GM23248 (cell line): ENCODE measurements around the gene VAV2. TPM values are rescaled to one million over a fixed set of nuclear protein-coding genes. Genes with fewer than 3 reads are reported as not detected.
A peak's percentile ranks its signal among the peaks of the same experiment; 100 is the strongest.

Experiments used
- DNase-seq: peaks from one replicate; pipeline ENCODE4 v3.0.0-alpha.2; 2015
- H2AFZ ChIP-seq: fragments of 200-600 bp; sonication (generic); 2 replicates; pipeline ENCODE4 v1.6.1; 2016; ENCODE audit warnings: antibody characterized with exemption
- H3F3A ChIP-seq: fragments of 200-600 bp; sonication (generic); 2 replicates; pipeline ENCODE4 v1.6.1; 2016; ENCODE audit warnings: mild to moderate bottlenecking, antibody characterized with exemption, mixed run types; ENCODE audit not compliant: insufficient read depth
- H3K27ac ChIP-seq: fragments of 200-600 bp; sonication (generic); 2 replicates; pipeline ENCODE4 v1.5.1; 2016; ENCODE audit warnings: mild to moderate bottlenecking
- H3K27me3 ChIP-seq: fragments of 200-600 bp; sonication (generic); replicated peaks from 2 replicates; pipeline ENCODE4 v1.6.1; 2016; ENCODE audit warnings: mild to moderate bottlenecking; ENCODE audit not compliant: insufficient read depth
- H3K36me3 ChIP-seq: fragments of 200-600 bp; sonication (generic); 2 replicates; pipeline ENCODE4 v1.6.1; 2016; ENCODE audit warnings: low read depth, mild to moderate bottlenecking
- H3K4me1 ChIP-seq: fragments of 200-600 bp; sonication (generic); 2 replicates; pipeline ENCODE4 v1.6.1; 2016; ENCODE audit warnings: mild to moderate bottlenecking; ENCODE audit not compliant: insufficient read depth
- H3K4me2 ChIP-seq: fragments of 200-600 bp; sonication (generic); one replicate; pipeline ENCODE4 v1.6.1; 2016; ENCODE audit warnings: mild to moderate bottlenecking; ENCODE audit not compliant: unreplicated experiment
- H3K4me3 ChIP-seq: fragments of 200-600 bp; sonication (generic); 2 replicates; pipeline ENCODE4 v1.5.1; 2016; ENCODE audit warnings: mild to moderate bottlenecking
- H3K79me2 ChIP-seq: fragments of 200-600 bp; sonication (generic); 2 replicates; pipeline ENCODE4 v1.6.1; 2016; ENCODE audit warnings: mild to moderate bottlenecking; ENCODE audit not compliant: insufficient read depth
- H3K9ac ChIP-seq: fragments of 200-600 bp; sonication (generic); 2 replicates; pipeline ENCODE4 v1.6.1; 2016; ENCODE audit warnings: mild to moderate bottlenecking
- H3K9me2 ChIP-seq: fragments of 200-600 bp; sonication (generic); 2 replicates; pipeline ENCODE4 v1.6.1; 2016; ENCODE audit warnings: mixed run types, mild to moderate bottlenecking, moderate library complexity; ENCODE audit not compliant: insufficient read depth
- H3K9me3 ChIP-seq: fragments of 200-600 bp; sonication (generic); one replicate; pipeline ENCODE4 v1.6.1; 2017; ENCODE audit warnings: low read depth
- H4K20me1 ChIP-seq: fragments of 200-600 bp; sonication (generic); 2 replicates; pipeline ENCODE4 v1.6.0; 2016; ENCODE audit not compliant: insufficient read depth
- EZH2 ChIP-seq: fragments of 200-600 bp; sonication (generic); IDR thresholded peaks from 2 replicates; pipeline ENCODE4 v1.6.1; 2018; ENCODE audit warnings: antibody characterized with exemption, mild to moderate bottlenecking; ENCODE audit not compliant: insufficient read depth, poor library complexity, severe bottlenecking
- EZH2phosphoT487 ChIP-seq: fragments of 200-600 bp; sonication (generic); IDR thresholded peaks from 2 replicates; pipeline ENCODE4 v1.6.1; 2018; ENCODE audit warnings: antibody characterized with exemption, moderate library complexity, mild to moderate bottlenecking, low read depth; ENCODE audit not compliant: insufficient read depth
- WGBS, 2 experiments: methylation state at CpG; one replicate each; pipeline ENCODE4 v1.1.6; 2015 to 2017; ENCODE audit warnings: low lambda C conversion rate in 2 of 2, low coverage in 1 of 2; ENCODE audit errors: missing lambda C conversion rate in 2 of 2; 5-methylcytosine and 5-hydroxymethylcytosine counted together
- in situ Hi-C: fragments of 300-500 bp; cut with MboI; formaldehyde crosslinking; loops from 2 replicates; pipeline ENCODE4 v1.15.0; 2020
- polyA plus RNA-seq: library from polyadenylated mRNA; unstranded; fragments of >200 nt; fragmentation: Nextera tagmentation; extraction: Ambion mirVana; gene quantifications from 2 replicates; pipeline ENCODE4 v1.2.1, GENCODE V29; 2016
- total RNA-seq: library from RNA; depleted of rRNA; stranded (reverse); fragments of >200 nt; shearing (Covaris generic); gene quantifications from 2 replicates; pipeline ENCODE4 v1.2.3, GENCODE V29; 2014

Gene VAV2
- total and polyA plus RNA-seq, 2 experiments from 2014 or later, result 6.7 to 9.0 TPM

- Histone ChIP-seq H3K27ac (no peak overlapping the region), H3K9me3 (no peaks in the 10 kb centered on the region), H2AFZ (no peak overlapping the region), H3K9ac (no peak overlapping the region), H3K4me3 (no peak overlapping the region), H4K20me1 (no peaks in the 10 kb centered on the region), H3K36me3 (no peaks in the 10 kb centered on the region), H3K9me2 (no peaks in the 10 kb centered on the region), H3K4me1 (no peaks in the 10 kb centered on the region), H3K79me2 (no peaks in the 10 kb centered on the region), H3K27me3 (no peaks in the 10 kb centered on the region), H3K4me2 (no peak overlapping the region), H3F3A (no peaks in the 10 kb centered on the region)
- TF ChIP-seq EZH2 (no peak), EZH2phosphoT487 (no peak)
- no peak for DNase-seq
- in situ Hi-C loops, result no loop called here
- WGBS, 2 experiments, result 89 to 91% methylated on average over 13 of the region's 13 CpGs
These were observed 188.4 kb downstream of the VAV2 start for GRCh38 chr9:133803745-133804144.

GRCh38 chr9:133803028-133803585, 189.0 kb downstream of the VAV2 start:
- Histone ChIP-seq H3K79me2 (no peaks in the 10 kb centered on the region), H3K9me3 (no peaks in the 10 kb centered on the region), H3K27me3 (no peaks in the 10 kb centered on the region), H3K4me1 (no peaks in the 10 kb centered on the region), H3F3A (no peaks in the 10 kb centered on the region), H3K4me3 (no peak overlapping the region), H4K20me1 (no peaks in the 10 kb centered on the region), H3K4me2 (no peak overlapping the region), H3K27ac (no peak overlapping the region), H3K9me2 (no peaks in the 10 kb centered on the region), H2AFZ (no peak overlapping the region), H3K36me3 (no peaks in the 10 kb centered on the region), H3K9ac (no peak overlapping the region)
- TF ChIP-seq EZH2phosphoT487, result no peak
- 60 to 70% methylated on average over 13 to 21 of the region's 21 CpGs for whole genome bisulfite sequencing, 2 experiments
- DNase-seq, result peak; percentile 40
- in situ Hi-C loops, result no loop called here

GRCh38 chr9:133801739-133802138, 190.4 kb downstream of the VAV2 start:
- DNase-seq, result no peak
- H3K27me3 ChIP-seq, result no peaks in the 10 kb centered on the region
- no peak for TF ChIP-seq EZH2phosphoT487
- no peak for TF ChIP-seq EZH2
- no peak overlapping the region for H3K9ac ChIP-seq
- no peaks in the 10 kb centered on the region for H3K36me3 ChIP-seq
- no peak overlapping the region for H3K4me3 ChIP-seq
- no peak overlapping the region for H2AFZ ChIP-seq
- no peak overlapping the region for H3K27ac ChIP-seq
- H3F3A ChIP-seq, result no peaks in the 10 kb centered on the region
- no peaks in the 10 kb centered on the region for H3K9me2 ChIP-seq
- H3K4me1 ChIP-seq, result no peaks in the 10 kb centered on the region
- WGBS, 2 experiments, result 97 to 98% methylated on average over 10 of the region's 10 CpGs
- in situ Hi-C loops, result no loop called here
- no peaks in the 10 kb centered on the region for H3K79me2 ChIP-seq
- H3K4me2 ChIP-seq, result no peak overlapping the region
- H3K9me3 ChIP-seq, result no peaks in the 10 kb centered on the region
- no peaks in the 10 kb centered on the region for H4K20me1 ChIP-seq

- Histone ChIP-seq H3K27me3 (no peaks in the 10 kb centered on the region), H3K79me2 (no peaks in the 10 kb centered on the region), H3F3A (no peaks in the 10 kb centered on the region), H3K36me3 (no peaks in the 10 kb centered on the region), H3K9me3 (no peaks in the 10 kb centered on the region), H3K4me3 (no peak overlapping the region), H2AFZ (no peak overlapping the region), H3K27ac (no peak overlapping the region), H3K9me2 (no peaks in the 10 kb centered on the region), H4K20me1 (no peaks in the 10 kb centered on the region), H3K4me1 (no peaks in the 10 kb centered on the region), H3K9ac (no peak overlapping the region), H3K4me2 (no peak overlapping the region)
- in situ Hi-C loops, result no loop called here
- TF ChIP-seq EZH2 (no peak), EZH2phosphoT487 (no peak)
- DNase-seq, result no peak
- 92 to 99% methylated on average over 10 to 13 of the region's 13 CpGs for WGBS, 2 experiments
These were observed 191.9 kb downstream of the VAV2 start for GRCh38 chr9:133800266-133800665.

GRCh38 chr9:133799716-133800115, 192.4 kb downstream of the VAV2 start:
- Histone ChIP-seq H3K4me2 (no peak overlapping the region), H3K9me3 (no peaks in the 10 kb centered on the region), H3K9ac (no peak overlapping the region), H3K36me3 (no peaks in the 10 kb centered on the region), H3F3A (no peaks in the 10 kb centered on the region), H2AFZ (no peak overlapping the region), H4K20me1 (no peaks in the 10 kb centered on the region), H3K79me2 (no peaks in the 10 kb centered on the region), H3K27me3 (no peaks in the 10 kb centered on the region), H3K27ac (no peak overlapping the region), H3K9me2 (no peaks in the 10 kb centered on the region), H3K4me1 (no peaks in the 10 kb centered on the region), H3K4me3 (no peak overlapping the region)
- 98% methylated on average over 17 of the region's 17 CpGs for WGBS, 2 experiments
- in situ Hi-C loops, result loop anchor here (25.0 kb wide), 1 partner anchor 313 kb away; no protein-coding TSS in a partner anchor
- TF ChIP-seq EZH2phosphoT487 (no peak), EZH2 (no peak)
- DNase-seq, result no peak
